ENCODE measurements around the gene CHAMP1. TPM values are rescaled to one million over a fixed set of nuclear protein-coding genes. Genes with fewer than 3 reads are reported as not detected.

Gene CHAMP1
- total RNA-seq, 1 donor from 2014 or later, result 25.4 TPM

GRCh38 chr13:114281351-114282040 is 32.8 kb upstream of the CHAMP1 start, which contains the start of gene UPF3A:
UPF3A (plus strand) TSS chr13:114281601; CDS start chr13:114281640, 39 bp downstream.
- Histone ChIP-seq H3K36me3 (no peaks in the 10 kb centered on the region), H2AFZ (replicated peaks) (peak within 1 kb of the TSS; percentile 97), H4K20me1 (ENCODE audit: low read depth) (peaks cover 20% of the 10 kb centered on the region), H3K9me3 (ENCODE audit: low read depth) (no peaks in the 10 kb centered on the region), H3K9ac (peak within 1 kb of the TSS; percentile 97), H3F3A (ENCODE audit: low read depth) (peaks cover 51% of the 10 kb centered on the region), H3K79me2 (ENCODE audit: low read depth) (peaks cover 43% of the 10 kb centered on the region), H3K27me3 (no peaks in the 10 kb centered on the region), H3K4me3 (peak within 1 kb of the TSS; percentile 64), H3K4me1 (peaks cover 15% of the 10 kb centered on the region), H3K27ac (peak within 1 kb of the TSS; percentile 99), H3K4me2 (peak within 1 kb of the TSS; percentile 90)
- Mint-ChIP-seq H3K4me1 (peaks cover 25% of the 10 kb centered on the region), H3K4me3 (peak within 1 kb of the TSS; percentile 87), H3K36me3 (peaks cover 10% of the 10 kb centered on the region), H3K27ac (peak within 1 kb of the TSS; percentile 91), H3K27me3 (ENCODE audit: insufficient read depth, low read depth) (peaks cover 3% of the 10 kb centered on the region), H3K9me3 (no peaks in the 10 kb centered on the region)
- DNase-seq (ENCODE audit: low spot score), result peak; percentile 96
- TF ChIP-seq EZH2 (IDR thresholded peaks at IDR 0.05), result no peak
- TF ChIP-seq CTCF (IDR thresholded peaks at IDR 0.05), result no peak
- no peak for TF ChIP-seq EZH2phosphoT487 (IDR thresholded peaks at IDR 0.05)

GRCh38 chr13:114282041-114282670 is 32.1 kb upstream of the CHAMP1 start:
- no peaks in the 10 kb centered on the region for H3K9me3 Mint-ChIP-seq
- Histone ChIP-seq H4K20me1 (ENCODE audit: low read depth) (peaks cover 20% of the 10 kb centered on the region), H3K27ac (peak overlapping the region; percentile 99), H2AFZ (replicated peaks) (peak overlapping the region; percentile 75), H3K9ac (peak overlapping the region; percentile 89), H3K9me3 (ENCODE audit: low read depth) (no peaks in the 10 kb centered on the region), H3K36me3 (no peaks in the 10 kb centered on the region), H3K27me3 (no peaks in the 10 kb centered on the region), H3K4me3 (peak overlapping the region; percentile 64), H3K4me1 (peaks cover 15% of the 10 kb centered on the region), H3F3A (ENCODE audit: low read depth) (peaks cover 51% of the 10 kb centered on the region), H3K79me2 (ENCODE audit: low read depth) (peaks cover 45% of the 10 kb centered on the region), H3K4me2 (peak overlapping the region; percentile 90)
- peaks cover 17% of the 10 kb centered on the region for H3K36me3 Mint-ChIP-seq
- no peak for TF ChIP-seq EZH2phosphoT487 (IDR thresholded peaks at IDR 0.05)
- no peak for TF ChIP-seq EZH2 (IDR thresholded peaks at IDR 0.05)
- no peak for TF ChIP-seq CTCF (IDR thresholded peaks at IDR 0.05)
- H3K4me1 Mint-ChIP-seq, result peaks cover 25% of the 10 kb centered on the region
- H3K4me3 Mint-ChIP-seq, result peak overlapping the region; percentile 87
- DNase-seq (ENCODE audit: low spot score), result peak; percentile 87
- H3K27ac Mint-ChIP-seq, result peak overlapping the region; percentile 89
- peaks cover 3% of the 10 kb centered on the region for H3K27me3 Mint-ChIP-seq (ENCODE audit: insufficient read depth, low read depth)

DNA sequence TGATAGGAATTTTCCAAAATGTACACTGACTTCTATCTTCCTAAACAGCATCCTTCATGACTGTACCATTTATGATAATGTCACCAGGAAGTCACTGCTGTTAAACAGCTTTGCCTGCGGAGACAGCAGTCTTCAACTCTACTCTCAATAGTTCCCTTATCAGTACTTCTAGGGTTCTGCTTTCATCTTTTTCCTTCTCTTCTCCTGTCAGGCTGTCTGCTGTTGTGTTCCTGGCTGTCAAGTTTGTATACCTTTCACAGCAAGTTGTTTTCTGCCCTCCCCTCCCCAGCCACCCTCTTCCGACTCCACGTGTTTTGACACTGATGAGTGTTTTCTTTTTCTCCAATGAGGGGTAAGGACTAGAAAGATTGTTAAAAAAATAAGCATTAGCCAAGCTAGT is 30.7 kb upstream of the CHAMP1 start:
- H3F3A ChIP-seq (ENCODE audit: low read depth), result peaks cover 48% of the 10 kb centered on the region
- Mint-ChIP-seq H3K4me1 (peaks cover 23% of the 10 kb centered on the region), H3K9me3 (no peaks in the 10 kb centered on the region), H3K27me3 (ENCODE audit: insufficient read depth, low read depth) (peaks cover 4% of the 10 kb centered on the region), H3K27ac (no peak overlapping the region), H3K36me3 (peaks cover 23% of the 10 kb centered on the region), H3K4me3 (no peak overlapping the region)
- DNase-seq (ENCODE audit: low spot score), result no peak
- no peaks in the 10 kb centered on the region for H3K27me3 ChIP-seq
- H3K4me1 ChIP-seq, result peaks cover 15% of the 10 kb centered on the region
- peaks cover 52% of the 10 kb centered on the region for H3K79me2 ChIP-seq (ENCODE audit: low read depth)
- no peak overlapping the region for H2AFZ ChIP-seq (replicated peaks)
- H3K36me3 ChIP-seq, result no peaks in the 10 kb centered on the region
- no peak for TF ChIP-seq EZH2phosphoT487 (IDR thresholded peaks at IDR 0.05)
- peaks cover 26% of the 10 kb centered on the region for H4K20me1 ChIP-seq (ENCODE audit: low read depth)
- H3K9ac ChIP-seq, result no peak overlapping the region
- no peak overlapping the region for H3K27ac ChIP-seq
- H3K4me3 ChIP-seq, result no peak overlapping the region
- peak overlapping the region; percentile 90 for H3K4me2 ChIP-seq
- H3K9me3 ChIP-seq (ENCODE audit: low read depth), result no peaks in the 10 kb centered on the region
